Neuronal stem cell (in vitro differentiated cells): ENCODE results near the gene AK1.

ENCODE experiments used
- DNase-seq: peaks from one replicate; pipeline ENCODE4 v3.0.0-alpha.2; 2013; ENCODE audit warnings: low spot score
- H2AFZ ChIP-seq: one replicate; pipeline ENCODE4 v1.6.1; 2013; ENCODE audit warnings: mild to moderate bottlenecking, low read length, inconsistent platforms
- H2AK5ac ChIP-seq: 2 replicates; pipeline ENCODE4 v1.6.1; 2013; ENCODE audit warnings: low read depth, mild to moderate bottlenecking, inconsistent platforms, low read length, moderate library complexity, mixed read lengths
- H2BK120ac ChIP-seq: 2 replicates; pipeline ENCODE4 v1.6.1; 2013; ENCODE audit warnings: low read depth, mild to moderate bottlenecking, inconsistent platforms, low read length, moderate library complexity, mixed read lengths
- H2BK12ac ChIP-seq: one replicate; pipeline ENCODE4 v1.6.1; 2013; ENCODE audit warnings: low read length, inconsistent platforms
- H2BK15ac ChIP-seq: 2 replicates; pipeline ENCODE4 v1.6.1; 2013; ENCODE audit warnings: mild to moderate bottlenecking, low read length, inconsistent platforms, mixed read lengths
- H2BK5ac ChIP-seq: one replicate; pipeline ENCODE4 v1.6.1; 2013; ENCODE audit warnings: inconsistent platforms, mild to moderate bottlenecking, low read length, moderate library complexity
- H3K14ac ChIP-seq: one replicate; pipeline ENCODE4 v1.6.1; 2013; ENCODE audit warnings: low read length, inconsistent platforms
- H3K18ac ChIP-seq: 2 replicates; pipeline ENCODE4 v1.6.1; 2013; ENCODE audit warnings: low read length, inconsistent platforms
- H3K23ac ChIP-seq: 2 replicates; pipeline ENCODE4 v1.6.1; 2013; ENCODE audit warnings: low read depth, mild to moderate bottlenecking, mixed read lengths, low read length, inconsistent platforms; ENCODE audit not compliant: poor library complexity
- H3K27ac ChIP-seq: replicated peaks from 3 replicates; pipeline ENCODE4 v1.5.1; 2013; ENCODE audit warnings: low read length, inconsistent platforms
- H3K27me3 ChIP-seq, 3 experiments: 2 replicates each; pipeline ENCODE4 v1.6.1; 2013; ENCODE audit warnings: low read length in 3 of 3, mild to moderate bottlenecking in 2 of 3, inconsistent platforms in 1 of 3, low read depth in 1 of 3, mixed read lengths in 1 of 3, moderate library complexity in 1 of 3; ENCODE audit not compliant: control insufficient read depth in 3 of 3, insufficient read depth in 3 of 3
- H3K36me3 ChIP-seq, 2 donors: replicated peaks in 1 of 2; 2 replicates each; pipeline ENCODE4 v1.6.1; 2013; ENCODE audit warnings: low read length in 2 of 2; ENCODE audit not compliant: control insufficient read depth in 2 of 2, insufficient read depth in 2 of 2
- H3K4ac ChIP-seq: 2 replicates; pipeline ENCODE4 v1.6.1; 2013; ENCODE audit warnings: inconsistent platforms, mild to moderate bottlenecking, low read length, moderate library complexity
- H3K4me1 ChIP-seq, 2 donors: 1 replicate in 1 of 2; 2 replicates in 1 of 2; pipeline ENCODE4 v1.6.1; 2013; ENCODE audit warnings: low read length in 2 of 2, low read depth in 1 of 2; ENCODE audit not compliant: control insufficient read depth in 2 of 2, insufficient read depth in 1 of 2
- H3K4me2 ChIP-seq: one replicate; pipeline ENCODE4 v1.6.1; 2013; ENCODE audit warnings: mild to moderate bottlenecking, low read length, inconsistent platforms; ENCODE audit not compliant: insufficient read depth, poor library complexity, severe bottlenecking
- H3K4me3 ChIP-seq, 2 donors: 2 replicates each; pipeline ENCODE4 v1.5.1; 2013; ENCODE audit warnings: low read length in 2 of 2, mild to moderate bottlenecking in 2 of 2, inconsistent platforms in 1 of 2, moderate library complexity in 1 of 2
- H3K79me1 ChIP-seq: one replicate; pipeline ENCODE4 v1.6.1; 2013; ENCODE audit warnings: low read depth, mild to moderate bottlenecking, inconsistent platforms, low read length, moderate library complexity
- H3K9ac ChIP-seq: one replicate; pipeline ENCODE4 v1.6.1; 2013; ENCODE audit warnings: mild to moderate bottlenecking, low read depth, low read length, inconsistent platforms; ENCODE audit not compliant: poor library complexity
- H3K9me3 ChIP-seq, 2 donors: replicated peaks in 1 of 2; 2 replicates each; pipeline versions ENCODE3 to v1.6.1; 2013; ENCODE audit warnings: low read length in 2 of 2, mild to moderate bottlenecking in 2 of 2, inconsistent platforms in 1 of 2, low read depth in 1 of 2, mixed read lengths in 1 of 2, moderate library complexity in 1 of 2; ENCODE audit not compliant: control insufficient read depth in 2 of 2, insufficient read depth in 1 of 2
- H4K8ac ChIP-seq: one replicate; pipeline ENCODE4 v1.6.1; 2013; ENCODE audit warnings: low read depth, mild to moderate bottlenecking, inconsistent platforms, low read length, moderate library complexity
- H4K91ac ChIP-seq: one replicate; pipeline ENCODE4 v1.6.1; 2013; ENCODE audit warnings: low read length, low read depth, mild to moderate bottlenecking, inconsistent platforms; ENCODE audit not compliant: poor library complexity
- WGBS, 2 donors: extraction: QIAGEN DNeasy Blood & Tissue Kit; methylation state at CpG; one replicate each; pipeline ENCODE4 v1.1.7; 2013; ENCODE audit warnings: missing lambda C conversion rate in 2 of 2, mixed read lengths in 1 of 2; ENCODE audit not compliant: insufficient read length in 2 of 2, insufficient replicate concordance in 1 of 2; ENCODE audit errors: extremely low coverage in 2 of 2; 5-methylcytosine and 5-hydroxymethylcytosine counted together

AK1 gene

DNA sequence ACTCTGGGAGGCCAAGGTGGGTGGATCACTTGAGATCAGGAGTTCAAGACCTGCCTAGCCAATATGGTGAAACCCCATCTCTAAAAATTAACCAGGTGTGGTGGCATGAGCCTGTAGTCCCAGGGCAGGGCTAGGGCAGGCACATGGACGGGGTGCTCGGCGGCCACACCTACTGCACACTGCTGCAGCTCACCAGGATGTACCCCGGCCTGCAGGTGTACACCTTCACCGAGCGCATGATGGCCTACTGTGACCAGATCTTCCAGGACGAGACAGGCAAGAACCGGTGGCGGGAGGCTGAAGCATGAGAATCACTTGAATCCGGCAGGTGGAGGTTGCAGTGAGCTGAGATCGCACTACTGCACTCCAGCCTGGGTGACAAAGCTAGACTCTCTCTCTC, 36.2 kb upstream of the AK1 start:
- Histone ChIP-seq H2BK12ac (no peak overlapping the region), H3K27ac (no peak overlapping the region), H3K18ac (no peak overlapping the region), H3K4me1 (peaks cover 7 to 12% of the 10 kb centered on the region in 2 donors), H3K4me2 (no peak overlapping the region), H4K8ac (no peak overlapping the region), H3K9ac (no peak overlapping the region), H2BK15ac (no peak overlapping the region), H3K4me3 (no peak overlapping the region), H3K27me3 (peaks cover 0 to 15% (median 0%) of the 10 kb centered on the region in 3 experiments), H2BK5ac (no peak overlapping the region), H2BK120ac (no peak overlapping the region), H3K79me1 (peaks cover 3% of the 10 kb centered on the region), H3K14ac (no peak overlapping the region), H3K4ac (no peak overlapping the region), H3K23ac (no peak overlapping the region), H3K36me3 (no peaks in the 10 kb centered on the region), H4K91ac (no peak overlapping the region), H3K9me3 (no peaks in the 10 kb centered on the region), H2AK5ac (no peak overlapping the region), H2AFZ (no peak overlapping the region)
- no peak for DNase-seq
- no CpG with 5 or more reads among the region's 11 CpGs for WGBS, 2 donors

DNA sequence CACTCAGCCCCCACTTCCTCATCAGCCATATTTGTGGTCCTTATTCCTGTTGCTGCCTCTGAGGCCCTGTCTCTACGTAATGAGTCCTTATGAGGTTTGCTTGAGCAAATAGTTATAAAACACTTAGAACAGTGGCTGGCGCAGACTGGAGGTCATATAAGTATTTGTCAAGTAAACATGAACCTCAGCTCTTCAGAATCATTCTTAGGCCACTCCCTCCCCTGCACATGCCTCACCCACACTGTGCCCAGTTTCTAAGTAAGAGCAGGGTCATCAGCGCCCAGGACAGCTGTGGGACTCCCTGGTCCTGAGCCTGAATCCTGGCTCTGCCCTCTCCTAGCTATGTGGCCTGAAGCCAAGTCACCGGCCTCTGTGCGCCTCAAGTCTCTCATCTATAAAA, 35.4 kb upstream of the AK1 start:
- Histone ChIP-seq H3K9ac (no peak overlapping the region), H2AFZ (no peak overlapping the region), H2BK12ac (no peak overlapping the region), H3K18ac (no peak overlapping the region), H2BK5ac (no peak overlapping the region), H3K14ac (no peak overlapping the region), H2BK120ac (no peak overlapping the region), H3K23ac (no peak overlapping the region), H3K79me1 (peaks cover 5% of the 10 kb centered on the region), H3K9me3 (no peaks in the 10 kb centered on the region), H3K27ac (no peak overlapping the region), H2BK15ac (no peak overlapping the region), H2AK5ac (no peak overlapping the region), H3K4ac (no peak overlapping the region), H3K4me1 (peaks cover 7 to 10% of the 10 kb centered on the region in 2 donors), H4K8ac (no peak overlapping the region), H4K91ac (no peak overlapping the region), H3K36me3 (no peaks in the 10 kb centered on the region), H3K4me2 (no peak overlapping the region), H3K4me3 (no peak overlapping the region), H3K27me3 (peaks cover 0 to 15% (median 0%) of the 10 kb centered on the region in 3 experiments)
- no peak for DNase-seq
- WGBS, 2 donors: no CpG with 5 or more reads among the region's 5 CpGs

DNA sequence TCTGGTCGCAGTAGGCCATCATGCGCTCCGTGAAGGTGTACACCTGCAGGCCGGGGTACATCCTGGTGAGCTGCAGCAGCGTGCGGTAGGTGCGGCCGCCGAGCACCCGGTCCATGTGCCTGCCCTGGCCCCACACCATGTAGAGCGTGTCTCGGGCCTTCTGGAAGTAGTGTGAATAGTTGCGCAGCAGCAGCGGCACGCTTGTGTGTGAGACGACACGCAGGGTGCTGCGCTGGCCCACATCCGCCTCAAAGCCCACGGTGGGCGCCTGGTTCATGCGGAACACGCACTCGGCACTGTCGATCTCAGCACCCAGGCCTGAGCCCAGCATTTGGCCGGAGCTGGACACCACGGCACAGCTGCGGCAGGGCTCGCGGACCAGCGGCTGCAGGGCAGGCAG, 34.8 kb upstream of the AK1 start:
- WGBS, 2 donors: no CpG with 5 or more reads among the region's 31 CpGs
- Histone ChIP-seq H3K23ac (peak overlapping the region; percentile 20), H2AFZ (no peak overlapping the region), H3K9ac (peak overlapping the region; percentile 44), H3K4ac (no peak overlapping the region), H2BK5ac (peak overlapping the region; percentile 13), H3K36me3 (no peaks in the 10 kb centered on the region), H3K4me3 (no peak overlapping the region), H3K27ac (no peak overlapping the region), H3K14ac (no peak overlapping the region), H3K4me2 (no peak overlapping the region), H3K27me3 (peaks cover 0 to 14% (median 0%) of the 10 kb centered on the region in 3 experiments), H3K9me3 (no peaks in the 10 kb centered on the region), H4K91ac (no peak overlapping the region), H4K8ac (no peak overlapping the region), H2BK15ac (peak overlapping the region; percentile 33), H2AK5ac (peak overlapping the region; percentile 75), H2BK12ac (peak overlapping the region; percentile 58), H2BK120ac (no peak overlapping the region), H3K18ac (peak overlapping the region; percentile 80), H3K4me1 (peaks cover 7 to 9% of the 10 kb centered on the region in 2 donors), H3K79me1 (peaks cover 5% of the 10 kb centered on the region)
- DNase-seq: no peak

DNA sequence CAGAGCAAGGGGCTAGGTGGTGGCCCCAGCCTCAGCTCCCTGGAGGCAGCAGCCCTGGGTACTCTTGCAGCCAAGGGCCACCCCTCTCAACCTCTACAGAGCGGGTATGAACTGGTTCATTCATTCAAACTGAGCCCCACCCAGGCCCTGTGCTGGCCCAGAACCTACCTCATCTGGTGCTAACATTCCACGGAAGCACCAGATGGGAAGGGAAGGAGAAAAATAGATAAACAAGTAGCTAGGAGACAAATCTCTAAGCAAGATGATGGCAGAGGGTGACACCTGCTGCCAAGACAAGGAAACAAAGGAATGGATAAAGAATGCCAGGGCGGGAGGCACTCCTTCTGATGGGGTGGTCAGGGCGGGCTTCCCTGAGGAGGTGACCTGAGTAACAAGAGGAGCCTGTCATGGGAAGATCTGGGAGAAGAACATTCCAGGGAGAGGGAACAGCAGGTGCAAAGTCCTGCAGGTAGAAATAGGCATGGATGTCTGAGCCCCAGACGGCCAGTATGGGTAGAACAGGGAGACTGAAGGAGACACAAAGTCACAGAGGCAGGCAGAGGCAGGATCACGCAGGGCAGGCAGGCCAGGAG, 33.2 kb upstream of the AK1 start:
- Histone ChIP-seq H4K8ac (no peak overlapping the region), H3K9me3 (no peaks in the 10 kb centered on the region), H2AFZ (no peak overlapping the region), H2BK12ac (no peak overlapping the region), H3K79me1 (peaks cover 5% of the 10 kb centered on the region), H2BK5ac (no peak overlapping the region), H3K27me3 (peaks cover 0 to 3% (median 0%) of the 10 kb centered on the region in 3 experiments), H3K18ac (no peak overlapping the region), H3K23ac (no peak overlapping the region), H3K36me3 (no peaks in the 10 kb centered on the region), H3K4me2 (no peak overlapping the region), H2BK120ac (no peak overlapping the region), H2BK15ac (no peak overlapping the region), H3K14ac (no peak overlapping the region), H3K4me1 (peaks cover 2 to 5% of the 10 kb centered on the region in 2 donors), H3K4me3 (no peak overlapping the region), H4K91ac (no peak overlapping the region), H2AK5ac (no peak overlapping the region), H3K4ac (no peak overlapping the region), H3K27ac (no peak overlapping the region), H3K9ac (no peak overlapping the region)
- WGBS, 2 donors: no CpG with 5 or more reads among the region's 6 CpGs
- DNase-seq: no peak
